SU-DHL-6 (cell line): ENCODE measurements around the gene AGAP9.
"Not testable (repeated sequence)": the region's sequence is repeated elsewhere in the genome, so short reads cannot be mapped to it uniquely, and the experiment has no call there.

Experiments used
- CTCF ChIP-seq: fragments of 200-600 bp; sonication (generic); IDR thresholded peaks from one replicate; pipeline ENCODE4 v1.5.1; 2017; ENCODE audit warnings: antibody characterized with exemption, mild to moderate bottlenecking, low read length, moderate library complexity; ENCODE audit not compliant: insufficient read depth, poor library complexity, severe bottlenecking
- EZH2phosphoT487 ChIP-seq: fragments of 200-600 bp; sonication (generic), shearing (Covaris generic); conservative IDR thresholded peaks from 2 replicates; pipeline ENCODE4 v1.6.1; 2018; ENCODE audit warnings: mild to moderate bottlenecking, antibody characterized with exemption, low read length, moderate library complexity, mixed read lengths

GRCh38 chr10:47502313-47502712 lies 21.1 kb downstream of the AGAP9 start:
- TF ChIP-seq CTCF, EZH2phosphoT487: not testable (repeated sequence)
